HTERT RPE-1 (cell line): ENCODE results near the gene GOLM1.

Experiments used
- in situ Hi-C: fragments of 300-500 bp; cut with MboI; formaldehyde crosslinking; loops from 4 replicates; pipeline ENCODE4 v1.14.3; 2020; ENCODE audit warnings: low sequenced_read_pairs

The GOLM1 gene

GRCh38 chr9:85994191-85994590, 105.2 kb downstream of the GOLM1 start:
- in situ Hi-C loops = no loop called here

DNA sequence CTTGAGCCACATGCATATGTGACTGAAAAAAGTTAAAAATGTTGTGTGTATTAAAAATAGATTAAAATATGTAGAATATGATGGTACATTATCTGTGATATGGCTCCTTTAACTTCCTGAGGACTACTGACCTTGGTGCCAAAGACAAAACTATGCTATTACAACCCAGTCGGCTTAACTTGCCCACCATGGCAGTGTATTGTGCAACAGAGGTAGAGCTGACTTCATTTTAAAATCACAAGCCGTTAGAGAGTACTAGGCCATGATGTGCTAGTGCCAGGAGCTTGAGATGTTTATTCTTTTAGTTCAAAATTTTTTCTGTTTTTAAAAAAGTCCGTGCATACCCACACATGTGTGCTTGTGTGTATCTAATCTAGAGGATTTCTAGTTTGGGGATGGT, 112.1 kb downstream of the GOLM1 start:
- in situ Hi-C loops = no loop called here

GRCh38 chr9:85984457-85984856, 114.9 kb downstream of the GOLM1 start:
- in situ Hi-C loops = no loop called here

- in situ Hi-C loops = no loop called here
Observed at GRCh38 chr9:85981369-85981768, 118.0 kb downstream of the GOLM1 start.

- in situ Hi-C loops = no loop called here
Observed at GRCh38 chr9:85978496-85978895, 120.9 kb downstream of the GOLM1 start.
